Activated naive CD4-positive, alpha-beta T cell (primary cell): ENCODE measurements around the gene KCNN4.
"Not testable (repeated sequence)": the region's sequence is repeated elsewhere in the genome, so short reads cannot be mapped to it uniquely, and the experiment has no call there.

Experiments
- DNase-seq, 4 experiments: peaks; one replicate each; lab custom pipeline; 2025; lab: John Stamatoyannopoulos, UW

Gene KCNN4

DNA sequence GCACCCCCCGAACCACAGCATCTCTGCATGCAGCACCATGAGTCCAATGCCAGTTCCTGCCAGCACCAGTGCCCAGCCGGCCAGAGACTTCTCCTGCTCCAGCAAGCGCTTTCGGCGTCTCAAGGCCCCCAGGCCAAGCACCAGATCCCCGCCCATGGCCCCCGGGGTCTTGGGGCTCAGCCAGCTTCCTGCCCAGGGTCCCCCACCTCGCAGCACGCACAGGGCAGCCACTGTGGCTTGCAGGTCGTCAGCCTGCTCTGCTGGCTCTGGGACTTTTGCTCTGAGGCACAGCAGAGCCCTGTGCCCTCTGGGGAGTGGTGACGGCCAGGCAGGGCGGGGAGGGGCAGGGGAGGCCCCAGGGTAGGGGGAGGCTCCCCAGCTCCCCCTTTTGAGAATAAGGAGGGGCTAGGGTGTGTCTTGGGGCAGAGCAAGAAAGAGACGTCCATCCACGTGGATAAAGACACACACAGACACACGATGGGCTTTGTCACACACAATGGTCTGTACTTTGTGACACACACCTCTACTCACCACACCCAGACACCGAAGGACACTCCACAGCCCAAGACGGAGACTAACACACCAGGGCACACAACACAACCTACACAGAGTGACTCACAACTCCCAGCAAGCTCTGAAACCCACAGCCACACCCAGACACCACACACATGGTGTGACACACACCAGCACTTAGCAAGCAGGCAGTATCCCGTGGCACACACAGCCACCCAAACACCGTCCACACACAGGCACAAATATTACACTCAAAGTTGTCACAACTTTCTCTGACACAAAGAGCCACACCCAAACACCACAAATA, at the start of gene KCNN4:
TSS of gene KCNN4 (minus strand) at position 268 of the 820 bp plus-strand sequence. CDS start at position 156, 112 bp downstream.
- peak in 3 of 4 experiments; percentile 14 to 40 (median 21) for DNase-seq

DNA sequence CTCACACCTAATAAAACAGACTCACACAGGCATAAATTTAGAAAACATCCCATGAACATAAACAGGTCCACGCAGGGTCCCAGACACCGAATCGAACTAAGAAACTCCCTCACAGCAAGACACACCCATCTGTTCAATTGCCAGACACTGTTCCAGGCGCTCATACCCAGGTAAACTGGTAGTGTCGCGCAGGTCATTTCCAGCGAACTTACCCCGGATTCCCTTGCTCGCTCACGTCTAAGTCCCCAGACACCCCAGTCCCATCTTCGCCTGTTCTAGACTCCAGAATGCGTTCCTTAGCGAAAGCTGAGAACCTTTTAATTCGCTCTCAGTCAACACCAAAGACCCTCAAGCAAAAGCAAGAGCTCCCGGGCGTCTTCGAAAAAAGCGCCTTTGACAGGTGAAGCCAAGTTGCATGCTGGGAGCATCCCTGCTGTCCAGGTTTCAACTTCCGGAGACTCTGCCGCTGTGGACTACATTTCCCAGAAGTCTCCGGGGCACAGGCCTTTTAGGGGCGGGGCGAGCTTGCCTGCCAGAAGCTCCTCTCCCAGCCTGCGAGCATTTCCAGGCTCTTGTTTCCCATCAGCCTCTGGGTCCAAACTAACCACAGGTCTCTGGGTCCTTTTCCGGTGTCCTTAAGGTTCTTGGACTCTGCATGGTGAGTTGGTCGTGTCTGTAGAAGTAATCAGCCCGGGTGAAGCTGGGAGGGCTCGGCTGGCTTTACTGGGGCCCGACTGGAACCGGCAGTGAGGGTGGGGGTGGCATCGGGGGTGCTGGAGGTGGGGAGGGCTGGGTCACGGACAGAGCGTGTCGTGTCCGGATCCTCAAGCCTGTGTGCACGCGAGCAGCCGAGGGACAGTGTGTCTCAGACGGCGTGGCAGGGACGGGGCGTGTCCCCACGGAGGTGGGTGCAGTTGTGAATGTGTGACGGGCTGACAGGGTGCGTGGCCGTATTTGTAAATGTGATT, 46.3 kb upstream of the KCNN4 start, which contains the start of gene ZNF283:
TSS of gene ZNF283 (plus strand) at position 535 of the 968 bp plus-strand sequence. CDS start 6,184 bp downstream, outside the sequence.
- DNase-seq, result peak; percentile 35 to 70 (median 52)

DNA sequence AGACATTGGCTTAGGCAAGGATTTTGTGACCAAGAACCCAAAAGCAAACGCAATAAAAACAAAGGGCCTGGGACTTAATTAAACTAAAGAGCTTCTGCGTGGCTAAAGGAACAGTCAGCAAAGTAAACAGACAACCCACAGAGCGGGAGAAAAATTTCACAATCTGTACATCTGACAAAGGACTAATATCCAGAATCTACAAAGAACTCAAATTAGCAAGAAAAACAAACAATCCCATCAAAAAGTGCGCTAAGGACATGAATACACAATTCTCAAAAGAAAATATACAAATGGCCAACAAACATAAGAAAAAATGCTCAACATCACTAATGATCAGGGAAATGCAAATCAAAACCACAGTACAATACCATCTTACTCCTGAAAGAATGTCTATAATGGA, 43.8 kb upstream of the KCNN4 start:
- not testable (repeated sequence) for DNase-seq

DNA sequence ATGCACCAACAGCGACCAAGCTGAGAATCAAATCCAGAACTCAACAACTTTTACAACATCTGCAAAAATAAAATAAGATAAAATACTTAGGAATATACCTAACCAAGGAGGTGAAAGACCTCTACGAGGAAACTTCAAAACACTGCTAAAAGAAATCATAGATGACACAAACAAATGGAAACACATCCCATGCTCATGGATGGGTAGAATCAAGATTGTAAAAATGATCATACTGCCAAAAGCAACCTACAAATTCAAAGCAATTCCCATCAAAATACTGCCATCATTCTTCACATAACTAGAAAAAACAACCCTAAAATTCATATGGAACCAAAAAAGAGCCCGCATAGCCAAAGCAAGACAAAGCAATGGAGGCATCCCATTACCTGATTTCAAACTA, 43.1 kb upstream of the KCNN4 start:
- DNase-seq, result not testable (repeated sequence)

DNA sequence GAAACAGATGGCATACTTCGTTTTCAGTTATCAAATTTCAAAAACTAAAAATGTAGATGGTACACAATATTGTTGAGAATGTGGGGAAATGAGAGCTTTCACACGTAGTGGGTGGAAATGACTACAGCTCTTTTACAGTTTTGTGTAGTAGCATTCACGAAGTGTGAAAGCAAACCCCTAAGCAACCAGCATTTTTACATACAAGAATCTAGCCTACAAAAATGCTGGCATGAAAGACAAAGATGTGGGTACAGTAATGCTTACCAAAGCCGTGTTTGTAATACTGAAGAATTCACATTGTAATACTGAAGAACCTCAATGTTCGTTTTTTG, 40.1 kb upstream of the KCNN4 start:
- DNase-seq, result no peak

DNA sequence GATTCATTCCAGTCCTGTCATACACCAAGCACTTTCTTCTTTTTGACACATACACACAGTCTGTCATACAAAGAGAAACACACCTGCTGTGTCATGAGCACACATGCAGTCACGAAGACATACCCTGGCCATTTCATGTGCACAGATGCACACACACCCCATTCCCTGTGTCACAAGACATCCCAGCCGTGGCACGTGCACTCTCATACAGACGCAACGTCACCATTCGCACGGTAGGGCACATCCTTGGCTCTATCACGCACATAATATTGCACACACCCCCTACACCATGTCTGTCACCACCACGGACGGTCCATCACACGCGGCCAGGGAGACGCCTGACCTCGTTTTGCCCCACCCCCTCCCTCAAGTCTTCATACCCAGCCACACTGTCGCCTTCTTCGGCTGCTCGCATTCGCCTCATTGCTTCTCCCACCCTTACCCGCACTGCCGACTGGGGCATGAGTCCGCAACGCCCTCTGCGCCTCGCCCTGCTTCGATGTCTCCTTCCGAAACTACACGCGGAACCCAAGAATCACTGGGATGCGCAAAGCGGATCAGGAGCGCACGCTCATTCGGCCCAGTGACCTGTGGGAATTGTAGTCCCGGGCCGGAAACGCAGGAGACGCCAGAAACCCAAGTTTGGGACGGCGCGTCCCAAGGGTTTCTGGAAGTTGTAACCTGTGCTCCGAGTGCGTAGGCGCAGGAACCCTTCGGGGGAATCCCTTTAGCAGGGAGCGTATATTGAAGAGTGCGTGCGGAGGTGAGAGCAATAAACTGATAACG, 39.5 kb upstream of the KCNN4 start:
- no peak for DNase-seq

DNA sequence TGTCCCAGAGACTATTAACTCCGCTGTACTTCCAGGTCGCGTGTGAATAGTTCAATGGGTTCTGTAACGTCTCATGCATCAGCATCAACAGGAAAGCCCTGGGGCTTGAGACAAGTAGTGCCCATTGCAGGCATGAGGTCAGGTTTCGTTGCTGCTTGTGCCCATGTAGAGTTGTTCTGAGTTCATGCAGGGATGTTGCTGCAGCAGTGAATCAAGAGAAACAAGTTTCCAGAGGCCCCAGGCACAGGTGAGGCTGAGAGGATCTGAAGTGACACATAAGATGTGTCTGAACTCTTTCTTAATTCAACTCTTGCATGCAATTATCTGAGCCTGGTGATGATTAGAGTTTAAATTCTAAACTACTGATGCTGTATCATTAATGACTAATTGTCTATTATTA, 37.7 kb upstream of the KCNN4 start:
- no peak for DNase-seq

DNA sequence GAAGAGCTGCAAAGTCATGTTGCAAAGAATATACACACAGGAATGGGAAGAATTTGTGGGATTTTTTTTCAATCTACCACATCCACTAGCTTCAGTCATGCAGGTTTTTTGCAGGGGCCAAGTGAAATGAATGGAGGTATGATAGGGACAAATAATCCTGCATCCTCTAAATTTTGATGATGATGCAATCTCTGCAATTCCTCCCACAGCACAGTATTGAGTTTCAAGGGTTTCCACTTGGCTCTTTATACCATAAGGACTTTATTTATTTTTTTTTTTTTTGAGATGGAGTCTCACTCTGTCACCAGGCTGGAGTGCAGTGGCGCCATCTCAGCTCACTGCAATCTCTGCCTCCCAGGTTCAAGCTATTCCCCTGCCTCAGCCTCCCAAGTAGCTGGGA, 36.7 kb upstream of the KCNN4 start:
- DNase-seq, result not testable (repeated sequence)

DNA sequence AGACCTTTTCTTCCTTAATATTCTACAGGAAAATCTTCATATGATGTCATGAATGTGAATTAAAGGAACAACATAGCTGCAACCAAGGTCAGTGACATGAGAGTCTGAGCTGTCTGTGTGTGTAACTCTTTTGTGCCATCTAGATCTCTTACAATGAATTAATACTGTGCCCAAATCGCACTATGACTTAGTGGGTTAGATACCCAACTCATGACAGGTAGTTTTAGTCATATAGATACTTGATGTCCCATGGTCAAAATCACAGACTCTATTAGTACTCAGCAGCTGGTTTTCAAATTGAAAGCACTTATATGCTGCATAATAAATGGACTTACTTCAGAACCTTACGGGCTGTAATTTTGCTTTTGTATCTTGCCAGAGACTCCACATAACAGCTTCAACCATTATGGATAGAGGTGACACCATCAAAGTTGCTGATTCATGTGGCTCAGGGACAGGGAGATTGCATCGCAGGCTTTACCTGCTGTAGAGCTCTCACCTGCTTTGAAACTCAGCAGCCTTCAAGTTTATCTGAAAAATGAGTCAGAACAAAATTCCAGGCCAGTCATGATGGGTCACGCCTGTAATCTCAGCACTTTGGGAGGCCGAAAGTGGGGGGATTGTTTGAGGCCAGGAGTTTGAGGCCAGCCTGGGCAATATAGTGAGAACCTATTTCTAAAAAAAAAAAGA, 34.0 kb upstream of the KCNN4 start:
- no peak for DNase-seq

DNA sequence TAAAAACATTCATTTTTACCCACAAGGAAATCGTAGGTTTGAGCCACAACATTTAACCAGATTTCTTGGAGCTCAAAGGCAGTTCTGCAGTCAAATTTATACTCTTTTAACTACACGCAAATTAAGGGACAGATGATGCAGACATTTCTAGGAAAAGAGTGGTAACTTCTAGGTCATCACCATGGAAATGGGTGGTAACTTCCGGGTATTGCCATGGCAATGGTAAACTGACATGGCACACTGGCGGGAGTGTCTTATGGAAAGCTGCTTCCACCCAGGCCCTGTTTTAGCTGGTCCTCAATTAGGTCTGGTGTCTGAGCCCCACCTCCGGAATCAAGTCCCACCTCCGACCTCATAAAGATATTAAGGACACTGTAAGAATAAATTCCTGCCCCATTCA, 31.9 kb upstream of the KCNN4 start:
- no peak for DNase-seq

GRCh38 chr19:43812259-43812658, 31.5 kb upstream of the KCNN4 start:
- DNase-seq, result no peak

GRCh38 chr19:43811837-43812236, 31.1 kb upstream of the KCNN4 start:
- no peak for DNase-seq

- no peak for DNase-seq
Measured at GRCh38 chr19:43809762-43810696, 29.3 kb upstream of the KCNN4 start.

- DNase-seq, result no peak
Measured at GRCh38 chr19:43807651-43808050, 26.9 kb upstream of the KCNN4 start.

GRCh38 chr19:43806848-43807247, 26.1 kb upstream of the KCNN4 start:
- no peak for DNase-seq

DNA sequence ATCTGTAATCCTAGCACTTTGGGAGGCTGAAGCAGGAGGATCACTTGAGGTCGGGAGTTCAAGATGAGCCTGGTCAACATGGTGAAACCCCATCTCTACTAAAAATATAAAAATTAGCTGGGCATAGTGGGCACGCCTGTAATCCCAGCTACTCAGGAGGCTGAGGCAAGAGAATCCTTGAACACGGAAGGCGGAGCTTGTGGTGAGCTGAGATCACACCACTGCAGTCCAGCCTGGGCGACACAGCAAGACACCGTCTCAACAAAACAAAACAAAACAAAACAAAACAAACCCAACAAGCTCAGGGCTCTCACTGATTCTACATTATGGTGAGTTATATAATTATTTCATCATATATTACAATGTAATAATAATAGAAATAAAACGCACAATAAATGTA, 25.6 kb upstream of the KCNN4 start:
- not testable (repeated sequence) for DNase-seq

DNA sequence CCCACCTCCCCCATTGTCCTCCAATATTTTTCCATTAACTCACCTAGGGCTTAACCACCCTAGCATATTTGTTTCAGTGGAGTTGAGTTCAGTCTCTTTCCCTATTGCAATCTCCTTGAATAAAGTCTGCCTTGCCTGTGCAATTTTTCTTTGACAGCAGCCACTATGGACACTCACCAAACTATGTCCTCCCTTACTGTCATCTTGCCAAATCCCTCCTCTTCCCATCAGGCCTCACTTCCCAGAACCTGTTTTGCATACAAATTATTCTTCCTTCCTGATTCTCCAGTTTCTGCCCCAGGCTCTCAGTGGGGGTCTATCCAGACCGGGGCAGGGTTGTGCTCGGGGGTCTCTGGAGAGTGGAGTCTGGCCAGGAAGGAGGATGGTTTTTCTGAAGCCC, 23.7 kb upstream of the KCNN4 start:
- DNase-seq, result no peak

DNA sequence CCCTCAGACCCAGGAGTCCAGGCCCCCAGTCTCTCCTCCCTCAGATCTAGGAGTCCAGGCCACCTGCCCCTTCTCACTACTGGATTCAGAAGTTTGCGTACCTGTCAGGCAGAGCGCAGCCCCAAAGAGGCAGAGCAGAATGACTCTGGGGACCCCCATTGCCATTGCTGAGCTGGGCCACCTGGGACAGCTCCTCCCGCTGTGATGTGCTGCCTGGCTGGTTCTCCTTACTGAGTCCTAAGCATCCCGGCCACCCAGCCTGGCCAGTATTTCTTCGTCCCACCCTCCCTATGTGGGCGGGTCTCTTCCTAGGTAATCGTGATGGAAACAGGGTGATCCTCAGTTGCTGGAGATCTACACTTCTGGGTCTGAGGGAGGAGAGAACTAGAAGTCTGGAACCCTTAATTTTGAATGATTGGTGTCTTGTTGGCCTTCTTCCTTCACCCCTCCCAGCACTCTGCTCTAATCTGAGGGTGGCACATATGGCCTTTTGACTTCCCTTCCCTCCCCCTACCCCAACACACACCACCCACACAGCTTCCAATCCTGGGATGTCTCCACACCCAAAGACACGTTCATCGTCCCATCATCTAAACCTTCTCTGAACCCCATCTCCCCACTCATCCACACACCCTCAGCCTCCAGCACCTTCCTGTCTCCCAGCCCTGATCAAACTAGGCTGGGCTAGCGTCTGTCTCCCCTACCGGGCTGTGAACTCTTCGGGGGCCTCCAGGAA, 21.6 kb upstream of the KCNN4 start, which contains the start of gene LYPD5:
TSS of gene LYPD5 (minus strand) at position 232 of the 736 bp plus-strand sequence. CDS start at position 165, 67 bp downstream.
- no peak for DNase-seq

DNA sequence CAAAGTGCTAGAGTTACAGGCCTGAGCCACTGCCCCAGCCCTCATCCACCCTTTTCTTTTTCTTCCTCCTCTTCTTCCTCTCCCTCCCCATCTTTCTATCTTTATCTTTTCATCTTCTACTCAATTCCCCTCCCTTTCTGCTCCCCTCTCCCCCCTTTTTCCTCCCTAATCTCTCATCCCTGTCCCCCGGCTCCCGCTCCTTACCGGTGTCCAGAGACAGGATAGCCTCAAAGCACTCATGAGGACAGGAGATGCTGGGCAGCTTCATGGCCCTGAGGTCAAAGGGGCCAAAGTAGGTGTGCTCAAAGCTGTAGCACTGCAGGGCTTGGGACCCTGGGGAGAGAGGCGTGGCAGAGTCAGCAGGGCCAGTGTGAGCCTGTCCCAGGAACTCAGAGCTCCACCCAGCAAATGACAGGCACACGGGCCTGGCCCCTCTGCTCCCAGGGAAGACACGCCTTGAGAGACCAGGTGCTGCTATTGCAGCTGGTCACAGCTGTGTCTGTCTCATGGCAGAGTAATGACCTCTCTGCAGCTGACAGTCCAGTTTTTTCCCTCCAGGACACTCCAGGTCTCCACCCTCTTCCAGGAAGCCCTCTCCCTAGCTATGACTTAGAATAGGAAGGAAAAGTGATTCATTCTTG, 18.8 kb upstream of the KCNN4 start:
- no peak for DNase-seq
